Endothelial cell of umbilical vein (primary cell): ENCODE measurements around the gene CLSTN1.

Experiments
- CTCF ChIP-seq, 2 donors: IDR thresholded peaks; 1 replicate in 1 of 2; 2 replicates in 1 of 2; pipeline ENCODE4 v1.5.1; 2011; ENCODE audit warnings: low read length in 2 of 2, mild to moderate bottlenecking in 2 of 2, moderate library complexity in 2 of 2, control low read depth in 1 of 2, inconsistent platforms in 1 of 2, low read depth in 1 of 2; ENCODE audit not compliant: insufficient read depth in 1 of 2; ENCODE audit errors: extremely low read depth in 1 of 2
- EZH2 ChIP-seq: IDR thresholded peaks from 2 replicates; pipeline ENCODE4 v1.6.1; 2012; ENCODE audit warnings: borderline replicate concordance, low read depth, mild to moderate bottlenecking, moderate library complexity, low read length, inconsistent platforms; ENCODE audit not compliant: severe bottlenecking
- GATA2 ChIP-seq: IDR thresholded peaks from 2 replicates; pipeline ENCODE4 v1.7.0; 2011; ENCODE audit warnings: low read depth, mild to moderate bottlenecking, moderate library complexity, mixed read lengths, low read length; ENCODE audit not compliant: insufficient read length, insufficient read depth
- JUN ChIP-seq: IDR thresholded peaks from 2 replicates; pipeline ENCODE4 v1.6.1; 2011; ENCODE audit warnings: borderline replicate concordance, low read depth; ENCODE audit not compliant: insufficient read length, insufficient read depth
- MAX ChIP-seq: IDR thresholded peaks from 2 replicates; pipeline ENCODE4 v1.6.1; 2011; ENCODE audit not compliant: insufficient read depth, insufficient read length
- POLR2A ChIP-seq: IDR thresholded peaks from 2 replicates; pipeline ENCODE4 v1.6.1; 2012; ENCODE audit warnings: low read depth, mild to moderate bottlenecking, control low read depth, low read length
- POLR2AphosphoS5 ChIP-seq: IDR thresholded peaks from 2 replicates; pipeline ENCODE4 v1.6.1; 2012; ENCODE audit warnings: low read depth, mild to moderate bottlenecking, control low read depth, low read length, moderate library complexity; ENCODE audit not compliant: insufficient read depth

GRCh38 chr1:9826616-9827015 is 2.9 kb upstream of the CLSTN1 start:
- TF ChIP-seq CTCF (IDR thresholded peaks at IDR 0.05; ENCODE audit: extremely low read depth in 1 of 2, insufficient read depth in 1 of 2, low read depth in 1 of 2, low read length in 2 of 2) = no peak
- no peak for TF ChIP-seq POLR2A
- TF ChIP-seq POLR2AphosphoS5 = no peak
- TF ChIP-seq EZH2 = no peak
- TF ChIP-seq MAX = no peak
- no peak for TF ChIP-seq GATA2
- no peak for TF ChIP-seq JUN
